Kasumi-1 (cell line): ENCODE data around the gene MND1.
"Not testable (repeated sequence)": the region's sequence is repeated elsewhere in the genome, so short reads cannot be mapped to it uniquely, and the experiment has no call there.

Source experiments
- DNase-seq, 2 experiments: peaks; one replicate each; lab custom pipeline; 2025; lab: John Stamatoyannopoulos, UW

MND1 gene

DNA sequence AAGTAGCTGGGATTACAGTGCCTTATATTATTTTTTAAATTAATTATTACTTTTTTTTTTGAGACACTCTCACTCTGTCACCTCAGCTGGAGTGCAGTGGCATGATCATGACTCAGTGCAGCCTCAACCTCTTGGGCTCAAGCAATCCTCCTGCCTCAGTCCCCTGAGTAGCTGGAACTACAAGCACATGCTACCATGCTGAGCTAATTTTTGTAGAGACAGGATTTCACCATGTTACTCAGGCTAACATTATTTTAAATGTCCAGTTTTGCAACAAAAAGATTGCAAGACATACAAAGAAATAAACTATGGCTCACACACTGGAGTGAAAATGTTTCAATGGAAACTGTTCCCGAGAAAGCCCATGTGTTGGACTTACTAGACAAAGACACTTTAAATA is 59.2 kb downstream of the MND1 start:
- no peak for DNase-seq

DNA sequence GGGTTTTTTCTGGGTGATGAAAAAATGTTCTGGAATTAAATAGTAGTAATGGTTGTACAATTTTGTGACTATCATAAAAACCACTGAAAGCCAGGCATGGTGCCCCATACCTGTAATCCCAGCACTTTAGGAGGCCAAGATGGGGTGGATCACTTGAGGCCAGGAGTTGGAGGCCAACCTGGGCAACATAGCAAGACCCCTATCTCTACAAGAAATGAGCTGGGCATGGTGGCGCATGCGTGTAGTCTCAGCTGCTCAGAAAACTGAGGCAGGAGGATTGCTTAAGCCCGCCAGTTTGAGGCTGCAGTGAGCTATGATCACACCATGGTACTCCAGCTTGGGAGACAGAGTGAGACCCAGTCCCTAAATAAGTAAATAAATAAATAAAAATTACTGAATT is 63.4 kb downstream of the MND1 start:
- DNase-seq, result no peak

DNA sequence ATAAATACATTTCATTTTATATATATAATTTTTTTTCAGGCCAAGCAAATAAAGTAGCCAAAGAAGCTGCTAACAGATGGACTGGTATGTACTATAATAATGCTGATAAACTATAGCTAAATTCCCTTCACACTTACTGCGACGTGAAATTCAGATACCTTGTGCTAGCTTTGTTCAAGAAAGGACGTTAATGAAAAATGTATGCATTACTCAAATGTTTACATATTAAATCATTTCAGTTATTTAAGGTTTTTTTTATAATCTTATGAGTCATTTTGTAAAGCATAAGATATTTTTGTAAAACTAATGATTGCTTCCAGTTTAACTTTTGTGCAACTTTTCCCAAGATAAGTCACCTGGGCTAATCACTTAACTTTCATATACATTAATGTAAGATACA is 64.4 kb downstream of the MND1 start:
- DNase-seq, result no peak

DNA sequence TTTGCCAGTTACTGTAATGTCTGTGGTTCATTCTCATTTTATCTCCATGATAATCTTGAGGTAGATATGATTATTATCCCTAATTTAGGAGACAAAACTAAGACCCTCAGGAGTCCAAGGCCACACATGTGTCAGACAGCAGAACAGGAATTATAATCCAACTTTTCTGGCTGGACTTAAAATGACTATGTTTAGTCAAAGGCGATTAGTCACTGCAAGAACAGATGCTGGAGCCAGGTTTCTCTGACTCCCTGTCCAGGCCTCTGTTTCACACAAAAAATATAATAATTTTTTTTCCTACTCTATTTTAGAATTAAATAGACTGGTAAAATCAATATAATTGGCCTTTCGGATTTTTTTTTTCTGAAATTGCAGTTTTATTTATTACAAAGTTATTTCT is 64.9 kb downstream of the MND1 start:
- no peak for DNase-seq

DNA sequence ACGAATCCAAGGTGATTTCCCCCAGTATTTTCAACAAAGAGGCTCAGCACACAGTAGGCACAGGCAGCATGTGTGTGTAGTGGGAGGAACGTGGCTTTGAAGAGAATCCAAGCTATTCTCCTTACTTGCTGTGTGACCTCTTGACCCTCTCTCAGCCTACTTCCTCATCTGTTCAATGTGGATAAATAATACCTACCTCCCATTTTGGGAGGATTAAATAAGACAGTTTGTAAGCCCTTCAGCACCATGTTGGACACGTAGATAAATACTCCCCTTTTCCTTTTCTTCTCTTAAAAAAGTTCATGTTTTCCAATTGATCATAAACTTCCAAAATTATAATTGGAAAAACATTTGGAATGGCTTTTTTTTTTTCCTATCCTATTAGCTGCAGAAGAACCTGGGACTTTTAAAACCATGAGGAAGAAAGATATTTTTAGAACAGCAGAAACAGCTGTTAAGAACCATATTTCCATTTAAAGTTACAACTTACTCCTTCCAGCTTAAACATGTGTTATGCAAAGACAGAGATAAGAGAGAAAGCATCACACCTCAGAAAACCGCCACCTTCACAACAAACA is 65.5 kb downstream of the MND1 start:
- DNase-seq, result peak; percentile 30 to 46

DNA sequence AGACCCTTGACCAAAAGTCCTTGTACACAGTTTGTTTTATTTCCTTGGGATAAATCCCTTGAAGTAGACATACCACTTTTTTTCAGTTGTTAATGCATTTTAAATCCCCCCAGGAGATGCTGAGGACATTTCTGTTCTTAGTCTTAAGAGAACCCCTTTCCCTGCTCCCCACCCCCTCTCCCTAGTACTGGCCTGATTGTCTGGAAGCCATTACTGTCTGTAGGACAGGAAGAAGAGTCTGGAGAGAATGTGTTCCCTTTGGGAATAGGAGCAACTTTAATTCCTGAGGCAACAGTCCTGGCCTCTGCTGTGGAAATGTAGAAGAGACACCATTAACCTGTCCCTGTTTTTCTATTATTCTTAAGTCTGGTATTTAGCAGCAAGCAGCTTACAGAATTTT is 69.4 kb downstream of the MND1 start:
- DNase-seq, result no peak

DNA sequence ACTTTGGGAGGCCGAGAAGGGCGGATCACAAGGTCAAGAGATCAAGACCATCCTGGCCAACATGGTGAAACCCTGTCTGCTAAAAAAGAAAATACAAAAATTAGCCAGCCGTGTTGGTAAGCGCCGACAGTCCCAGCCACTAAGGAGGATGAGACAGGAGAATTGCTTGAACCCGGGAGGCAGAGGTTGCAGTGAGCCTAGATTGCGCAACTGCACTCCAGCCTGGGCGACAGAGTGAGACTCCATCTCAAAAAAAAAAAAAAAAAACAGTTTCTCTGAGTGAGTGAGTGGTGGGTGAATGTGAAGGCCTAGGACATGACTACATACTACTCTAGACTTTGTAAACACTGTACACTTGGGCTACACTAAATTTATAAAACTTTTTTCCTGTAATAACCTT is 72.0 kb downstream of the MND1 start:
- not testable (repeated sequence) for DNase-seq

DNA sequence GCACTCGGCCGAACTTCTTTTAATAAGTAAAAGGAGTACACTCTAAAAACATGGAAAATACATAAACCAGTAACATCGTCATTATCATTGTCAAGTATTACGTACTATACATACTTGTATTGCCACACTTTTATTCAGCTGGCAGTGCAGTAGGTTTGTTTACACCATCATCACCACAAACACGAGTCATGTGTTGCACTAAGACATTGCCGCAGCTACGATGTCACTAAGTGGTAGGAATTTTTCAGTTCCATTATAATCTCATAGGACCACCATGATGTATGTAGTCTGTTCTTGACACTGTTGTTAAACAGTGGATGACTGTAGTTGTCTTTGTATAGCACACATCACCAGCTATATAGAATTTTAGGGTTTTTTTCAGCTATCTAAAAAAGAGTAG is 73.6 kb downstream of the MND1 start:
- no peak for DNase-seq

DNA sequence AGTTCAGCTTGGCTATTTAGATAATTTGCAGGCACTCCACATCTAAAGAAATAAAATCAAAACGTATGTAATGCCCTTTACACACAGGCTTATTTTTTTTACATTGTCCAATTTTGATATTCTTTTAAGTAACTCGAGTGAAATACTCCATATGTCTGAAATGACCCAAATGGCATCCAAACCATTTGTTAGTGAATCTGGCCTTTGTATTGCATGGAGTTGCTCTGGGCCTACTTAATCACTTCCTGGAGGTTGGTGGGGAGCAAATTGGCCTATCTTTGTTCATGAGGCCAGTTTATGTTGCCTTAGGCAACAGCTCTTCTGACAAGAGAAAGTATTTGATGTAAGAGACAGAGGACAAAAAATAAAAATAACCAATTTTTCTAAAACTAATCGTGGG is 74.1 kb downstream of the MND1 start:
- no peak for DNase-seq

DNA sequence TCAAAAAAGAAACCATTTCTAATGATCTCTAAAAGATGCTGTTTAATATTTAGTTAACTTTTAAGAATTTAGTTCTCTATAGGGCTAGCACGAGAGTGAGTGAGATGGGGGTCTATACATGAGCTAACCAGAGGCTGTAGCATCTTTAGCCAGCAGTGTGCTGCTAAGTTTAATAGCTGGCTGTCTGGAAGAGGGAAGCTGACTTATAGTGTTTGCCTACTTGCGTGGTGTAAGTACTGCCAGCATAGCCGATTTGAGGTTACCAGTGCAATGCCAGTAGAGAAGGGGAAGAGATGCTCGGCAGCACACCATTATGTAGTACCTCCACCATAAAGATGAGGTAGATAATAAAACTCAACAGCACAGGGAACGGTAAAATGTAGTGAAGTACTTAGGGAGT is 74.5 kb downstream of the MND1 start:
- DNase-seq, result no peak

DNA sequence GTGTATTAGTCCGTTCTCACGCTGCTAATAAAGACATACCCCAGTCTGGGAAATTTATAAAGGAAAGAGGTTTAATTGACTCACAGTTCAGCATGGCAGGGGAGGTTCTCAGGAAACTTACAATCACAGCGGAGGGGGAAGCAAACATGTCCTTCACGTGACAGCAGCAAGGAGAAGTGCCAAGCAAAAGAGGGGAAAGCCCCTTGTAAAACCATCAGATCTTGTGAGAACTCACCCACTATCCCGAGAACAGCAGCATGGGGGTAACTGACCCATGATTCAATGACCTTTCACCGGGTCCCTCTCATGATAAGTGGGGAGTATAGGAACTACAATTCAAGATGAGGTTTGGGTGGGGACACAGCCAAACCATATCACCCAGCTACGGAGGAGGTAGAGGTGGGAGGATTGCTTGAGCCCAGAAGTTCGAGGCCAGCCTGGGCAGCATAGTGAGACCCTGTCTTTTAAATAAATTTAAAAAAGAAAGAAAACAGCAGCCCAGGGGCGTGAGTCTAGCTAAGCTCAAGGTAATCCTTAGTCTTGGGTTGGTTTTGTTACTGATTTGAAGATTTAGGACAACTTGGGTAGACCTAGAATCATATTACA is 75.3 kb downstream of the MND1 start:
- no peak for DNase-seq

DNA sequence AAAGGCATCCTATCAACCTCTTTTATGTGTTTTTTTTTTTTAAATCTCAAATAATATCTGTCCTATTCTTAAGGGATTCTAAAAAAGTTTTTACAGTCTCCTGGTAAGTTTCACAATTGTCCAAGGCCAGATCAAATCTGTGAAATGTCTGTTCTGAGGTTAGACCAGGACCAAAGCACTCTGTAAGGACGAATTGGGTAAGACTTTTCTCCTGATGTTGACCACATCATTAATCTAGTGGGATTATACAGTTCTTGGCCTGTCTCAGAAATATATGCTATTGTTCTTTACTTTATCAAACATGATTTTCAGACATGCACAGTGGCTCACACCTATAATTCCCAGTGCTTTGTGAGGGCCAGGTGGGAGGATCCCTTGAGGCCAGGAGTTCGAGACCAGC is 75.9 kb downstream of the MND1 start:
- DNase-seq, result no peak

DNA sequence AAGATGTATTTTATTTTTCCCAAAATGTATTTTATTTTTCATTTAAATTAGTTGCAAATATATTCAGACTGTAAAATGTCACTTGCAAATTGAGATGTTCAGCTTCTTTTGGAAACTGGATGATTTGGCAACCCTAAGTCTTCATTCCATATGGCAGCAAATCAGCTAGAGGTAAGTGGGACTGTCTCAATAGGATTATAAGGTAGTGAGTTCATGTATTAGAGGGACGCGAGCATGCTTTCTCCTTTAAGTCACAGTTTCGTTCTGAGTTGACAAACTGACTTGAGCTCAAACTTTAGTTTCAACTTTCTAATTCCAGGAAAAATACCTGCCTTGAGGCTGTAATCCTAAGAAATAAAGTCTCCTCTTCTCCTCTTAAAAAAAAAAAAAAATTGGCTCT is 77.5 kb downstream of the MND1 start:
- DNase-seq, result no peak

DNA sequence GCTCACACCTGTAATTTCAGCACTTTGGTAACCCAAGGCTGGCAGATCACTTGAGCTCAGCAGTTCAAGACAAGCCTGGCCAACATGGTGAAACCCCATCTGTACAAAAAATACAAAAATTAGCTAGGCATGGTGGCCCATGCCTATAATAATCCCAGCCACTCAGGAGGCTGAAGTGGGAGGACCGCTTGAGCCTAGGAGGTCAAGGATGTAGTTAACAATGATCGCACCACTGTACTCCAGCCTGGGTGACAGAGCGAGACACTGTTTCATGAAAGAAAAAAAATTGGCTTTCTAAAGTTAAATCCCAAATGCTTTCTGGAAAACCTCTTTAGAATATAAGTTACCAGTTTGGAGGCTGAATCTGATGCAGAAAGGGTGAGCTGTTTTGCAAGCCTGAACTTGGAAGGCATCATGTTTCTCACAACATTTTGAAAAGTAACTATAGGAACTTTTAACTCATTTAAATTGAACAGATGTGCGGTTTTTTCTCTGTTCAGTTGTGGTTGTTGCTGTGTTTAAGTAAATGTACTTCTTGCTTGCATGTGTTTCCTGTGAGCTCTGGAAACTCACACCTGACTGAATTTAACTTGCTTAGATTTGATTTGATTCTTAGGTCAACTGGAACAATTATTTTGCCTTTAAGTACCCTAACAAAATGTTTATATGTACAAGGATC is 81.9 kb downstream of the MND1 start:
- no peak for DNase-seq

DNA sequence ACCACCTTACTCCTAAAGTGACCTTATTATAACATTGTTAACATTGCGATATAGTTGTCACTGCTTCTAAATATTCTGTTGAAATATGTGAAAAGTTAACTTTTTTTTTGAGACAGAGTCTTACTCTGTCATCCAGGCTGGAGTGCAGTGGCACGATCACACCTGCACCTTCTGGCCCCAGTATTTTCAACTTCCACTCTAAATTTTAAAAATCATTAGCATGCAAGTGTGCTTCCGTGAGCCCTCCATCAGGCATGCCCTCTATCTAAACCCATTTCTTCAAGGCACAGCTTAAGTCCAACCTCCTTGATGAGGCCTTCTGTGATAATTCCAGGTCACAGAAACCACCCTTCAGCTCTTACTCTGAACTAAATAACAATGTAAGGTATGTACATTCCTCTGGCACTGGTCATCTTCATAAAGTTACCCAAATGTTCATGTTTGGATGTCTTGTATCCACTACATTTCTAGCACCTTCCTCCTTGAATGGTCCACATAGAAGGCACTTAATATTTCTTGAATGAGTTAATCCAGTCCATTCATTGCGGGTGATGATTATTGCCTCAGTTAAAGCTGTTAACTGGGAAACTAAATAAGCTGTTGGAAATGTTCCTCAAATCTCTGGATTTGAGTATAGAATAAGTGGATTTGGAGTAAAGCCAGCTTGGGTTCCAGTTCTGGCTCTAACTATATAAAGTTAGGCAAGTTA is 83.0 kb downstream of the MND1 start:
- DNase-seq, result no peak

DNA sequence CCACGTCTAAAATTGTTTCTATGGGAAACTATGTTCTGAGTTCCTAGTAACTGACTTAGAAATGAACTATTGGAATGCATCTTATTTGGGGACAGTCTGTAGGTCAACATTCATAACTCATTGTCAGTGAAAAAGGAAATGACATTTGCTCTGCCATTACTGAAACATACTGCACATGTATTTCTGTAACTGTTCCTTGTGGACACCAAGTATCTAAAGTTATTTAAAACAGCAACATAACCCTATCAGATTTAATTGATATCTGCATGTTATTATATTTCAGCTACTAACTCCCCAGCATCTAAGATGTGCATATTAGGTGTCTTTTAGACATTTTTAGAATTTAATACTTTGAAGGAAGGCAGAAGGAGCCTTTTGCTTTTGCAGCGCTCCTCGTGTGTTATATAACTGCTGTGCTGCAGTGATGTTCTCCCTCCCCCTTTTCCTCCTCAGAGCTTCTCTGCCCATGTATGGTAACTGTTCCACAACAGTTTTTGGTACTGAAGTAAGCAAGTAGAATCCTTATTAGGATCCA is 84.5 kb downstream of the MND1 start:
- DNase-seq, result no peak

DNA sequence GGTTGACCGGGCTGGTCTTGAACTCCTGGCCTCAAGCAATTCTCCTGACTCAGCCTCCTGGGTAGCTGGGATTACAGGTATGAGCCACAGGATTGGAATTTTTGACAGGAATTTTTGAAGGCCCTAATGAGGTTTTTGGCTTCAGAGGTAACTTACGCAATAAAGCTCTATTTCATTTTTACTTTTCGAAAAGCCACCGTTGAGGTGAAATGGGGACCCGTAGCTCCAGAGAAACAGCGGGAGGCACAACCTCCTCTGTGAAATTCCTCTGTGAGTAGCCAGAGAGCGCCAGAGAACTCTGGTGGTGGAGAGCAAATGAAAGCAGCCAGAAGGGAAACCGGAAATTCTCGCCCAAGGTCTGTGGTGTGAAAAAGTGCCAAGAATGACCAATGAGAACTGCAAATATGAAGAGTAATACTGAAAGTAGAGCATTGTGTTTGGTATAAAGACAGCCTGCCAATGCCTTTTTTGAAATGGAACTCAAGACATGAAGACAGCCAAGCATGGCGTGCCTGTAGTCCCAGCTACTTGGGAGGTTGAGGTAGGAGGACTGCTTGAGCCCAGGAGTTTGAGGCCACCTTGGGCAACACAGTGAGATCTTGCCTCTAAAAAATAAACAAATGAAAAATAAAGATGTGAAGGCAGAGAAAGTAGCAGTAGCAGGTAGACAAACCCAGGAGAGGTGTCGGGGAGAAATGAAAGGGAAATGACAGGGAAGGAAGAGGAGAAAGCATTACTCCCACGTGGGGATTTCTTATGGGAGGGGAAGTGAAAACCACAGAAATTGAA is 88.7 kb downstream of the MND1 start:
- peak; percentile 83 to 84 for DNase-seq

DNA sequence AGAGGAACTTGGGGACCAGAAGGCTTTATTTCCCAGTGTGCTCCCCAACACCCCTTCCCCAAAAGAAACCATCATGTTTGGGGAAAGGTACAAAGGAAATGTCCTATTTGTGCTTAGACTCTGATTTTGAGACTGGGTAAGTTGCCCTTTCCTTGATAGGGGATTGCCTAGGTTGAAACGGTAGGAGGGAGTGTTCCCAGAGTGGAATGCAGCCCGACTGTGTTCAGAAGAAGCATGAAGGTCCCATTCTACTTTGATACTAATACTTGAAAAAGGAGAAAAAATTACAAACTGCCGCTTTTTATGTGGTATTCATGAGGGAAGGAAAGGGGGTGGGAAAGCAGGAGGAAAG is 89.2 kb downstream of the MND1 start:
- DNase-seq, result no peak

DNA sequence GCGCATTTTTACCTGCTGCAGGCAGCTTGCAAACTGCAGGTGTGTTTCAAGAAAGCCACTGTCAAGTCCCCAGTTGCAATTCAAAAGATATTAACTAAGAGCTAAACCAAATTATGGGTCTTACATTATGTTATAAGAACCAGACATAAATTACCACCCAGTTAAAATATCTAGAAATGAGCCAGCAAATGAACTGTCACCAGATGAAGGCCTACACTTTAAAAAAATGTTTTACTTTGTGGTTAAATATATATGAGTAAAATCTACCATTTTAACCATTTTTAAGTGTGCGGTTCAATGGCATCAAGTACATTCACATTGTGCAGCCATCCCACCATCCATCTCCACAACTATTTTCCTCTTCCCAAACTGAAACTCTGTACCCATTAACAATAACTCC is 89.7 kb downstream of the MND1 start:
- DNase-seq, result no peak

DNA sequence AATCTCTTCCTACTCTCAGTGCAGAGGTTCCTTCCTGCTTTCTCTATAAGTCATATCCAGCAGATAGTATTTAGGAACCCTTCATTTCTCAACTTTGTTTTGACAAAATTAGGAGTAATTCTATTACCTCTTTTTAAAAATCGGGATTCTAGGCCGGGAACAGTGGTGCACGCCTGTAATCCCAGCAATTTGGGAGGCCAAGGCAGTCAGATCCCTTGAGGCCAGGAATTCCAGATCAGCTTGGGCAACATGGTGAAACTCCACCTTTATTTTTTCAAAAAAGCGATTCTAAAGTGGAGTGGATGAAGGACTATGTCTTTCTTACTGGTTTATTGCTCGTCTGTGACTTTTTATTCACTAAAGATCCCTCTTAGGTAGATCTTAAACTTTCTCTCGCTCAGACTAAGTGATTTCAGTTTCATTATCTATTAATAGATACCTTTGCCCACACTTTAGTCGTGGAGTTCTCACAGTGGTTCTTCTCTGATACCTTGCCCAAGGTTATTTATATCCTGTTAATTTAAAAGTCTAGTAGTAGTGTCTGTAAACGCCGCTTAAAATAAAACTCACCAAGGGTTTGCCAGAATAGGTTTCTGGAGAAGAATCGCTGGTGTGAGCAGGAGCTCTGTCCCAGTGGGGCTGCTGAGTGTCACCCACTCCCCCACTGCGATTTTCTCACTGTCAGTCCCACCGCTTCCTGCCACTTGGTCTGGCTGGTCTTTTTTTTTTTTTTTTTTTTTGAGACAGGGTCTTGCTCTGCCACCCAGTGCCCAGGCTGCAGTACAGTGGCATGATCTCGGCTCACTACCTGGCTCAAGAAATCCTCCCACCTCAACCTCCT is 94.6 kb downstream of the MND1 start:
- no peak for DNase-seq

DNA sequence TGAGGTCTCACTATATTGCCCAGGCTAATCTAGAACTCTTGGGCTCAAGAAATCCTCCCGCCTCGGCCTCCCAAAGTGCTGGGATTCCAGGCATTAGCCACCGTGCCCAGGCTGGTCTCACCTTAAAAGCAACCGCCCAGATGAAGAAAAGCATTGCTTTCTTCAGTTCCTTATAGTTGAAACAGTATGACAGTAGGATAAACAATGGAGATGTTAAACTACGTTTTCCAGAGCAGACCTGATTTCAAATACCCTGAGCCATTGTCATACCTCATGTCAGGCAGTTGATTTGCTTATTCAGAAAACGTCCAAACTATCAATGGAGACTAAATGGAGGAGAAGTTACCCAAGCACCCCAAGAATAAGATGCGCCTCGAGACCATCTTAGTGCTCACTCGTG is 95.3 kb downstream of the MND1 start:
- DNase-seq, result no peak
